ENCODE results near the gene IPO13.

IPO13 gene

GRCh38 chr1:43973981-43974442, 27.3 kb downstream of the IPO13 start:
- no peak for FAIRE-seq

GRCh38 chr1:43974443-43975248, 27.9 kb downstream of the IPO13 start, which contains the start of gene ATP6V0B:
Gene ATP6V0B (plus strand): TSS chr1:43974960. CDS start chr1:43975041, 81 bp downstream.
- FAIRE-seq (peak; percentile 99), DNase-seq (ENCODE audit: low spot score) (peak; percentile 99)

More at GRCh38 chr1:43973981-43974442, 27.3 kb downstream of the IPO13 start:
- no peak for DNase-seq (ENCODE audit: low spot score)

- DNase-seq (ENCODE audit: low spot score): no peak
Measured at GRCh38 chr1:43975249-43975961, 28.7 kb downstream of the IPO13 start.

GRCh38 chr1:43976045-43976444, 29.3 kb downstream of the IPO13 start:
- FAIRE-seq: no peak
- no peak for DNase-seq (ENCODE audit: low spot score)

More at GRCh38 chr1:43975249-43975961, 28.7 kb downstream of the IPO13 start:
- FAIRE-seq: peak; percentile 27

GRCh38 chr1:43976890-43977289, 30.1 kb downstream of the IPO13 start:
- DNase-seq (ENCODE audit: low spot score) (no peak), FAIRE-seq (no peak)

GRCh38 chr1:43977376-43978263, 30.9 kb downstream of the IPO13 start:
- DNase-seq (ENCODE audit: low spot score) (no peak), FAIRE-seq (peak; percentile 62)

GRCh38 chr1:43978264-43978550, 31.5 kb downstream of the IPO13 start:
- DNase-seq (ENCODE audit: low spot score) (no peak), FAIRE-seq (no peak)

- no peak for FAIRE-seq
- DNase-seq (ENCODE audit: low spot score): peak; percentile 93
Measured at GRCh38 chr1:43978551-43979260, 32.0 kb downstream of the IPO13 start, which contains the start of gene B4GALT2. Gene B4GALT2 (plus strand): TSS chr1:43979210. CDS start chr1:43981161, 1,951 bp downstream.

GRCh38 chr1:43979261-43979527, 32.4 kb downstream of the IPO13 start:
- FAIRE-seq: no peak

GRCh38 chr1:43979528-43980254, 32.9 kb downstream of the IPO13 start:
- FAIRE-seq: peak; percentile 82
- DNase-seq (ENCODE audit: low spot score): peak; percentile 65

More at GRCh38 chr1:43979261-43979527, 32.4 kb downstream of the IPO13 start:
- no peak for DNase-seq (ENCODE audit: low spot score)

- DNase-seq (ENCODE audit: low spot score) (no peak), FAIRE-seq (peak; percentile 96)
Measured at GRCh38 chr1:43980255-43981134, 33.7 kb downstream of the IPO13 start.

- FAIRE-seq (no peak), DNase-seq (ENCODE audit: low spot score) (no peak)
Measured at GRCh38 chr1:43981135-43981491, 34.4 kb downstream of the IPO13 start.

GRCh38 chr1:43981636-43982035, 34.9 kb downstream of the IPO13 start:
- FAIRE-seq: peak; percentile 81

GRCh38 chr1:43982241-43982640, 35.5 kb downstream of the IPO13 start:
- no peak for FAIRE-seq
- DNase-seq (ENCODE audit: low spot score): no peak

More at GRCh38 chr1:43981636-43982035, 34.9 kb downstream of the IPO13 start:
- DNase-seq (ENCODE audit: low spot score): no peak

GRCh38 chr1:43982808-43983207, 36.1 kb downstream of the IPO13 start:
- DNase-seq (ENCODE audit: low spot score) (no peak), FAIRE-seq (no peak)

- peak; percentile 9 for FAIRE-seq
- DNase-seq (ENCODE audit: low spot score): no peak
Measured at GRCh38 chr1:43983253-43983899, 36.6 kb downstream of the IPO13 start.

- FAIRE-seq (no peak), DNase-seq (ENCODE audit: low spot score) (no peak)
Measured at GRCh38 chr1:43984855-43985254, 38.1 kb downstream of the IPO13 start.

GRCh38 chr1:43985984-43986595, 39.3 kb downstream of the IPO13 start:
- FAIRE-seq: no peak

More at GRCh38 chr1:43985984-43986595, 39.3 kb downstream of the IPO13 start:
- DNase-seq (ENCODE audit: low spot score): no peak
